ENCODE measurements around the gene EFCAB8.

EFCAB8 gene

GRCh38 chr20:32878820-32879219 lies 20.1 kb downstream of the EFCAB8 start:
- Histone ChIP-seq H2AFZ (ENCODE audit: low read depth) (no peak overlapping the region), H3K4me3 (IDR thresholded peaks at IDR 0.05; ENCODE audit: insufficient read depth, low read depth, low read length) (no peak overlapping the region), H3K4me1 (ENCODE audit: low read depth, poor library complexity, severe bottlenecking) (no peaks in the 10 kb centered on the region), H3K9ac (no peak overlapping the region), H4K20me1 (ENCODE audit: insufficient read depth) (no peaks in the 10 kb centered on the region), H3K27me3 (ENCODE audit: insufficient read depth, low read depth) (no peaks in the 10 kb centered on the region; the same call in 1 of the 2 replicates), H3K4me2 (no peak overlapping the region), H3K79me2 (ENCODE audit: insufficient read depth, low read depth) (no peaks in the 10 kb centered on the region), H3K27ac (no peak overlapping the region), H3K36me3 (ENCODE audit: insufficient read depth) (no peaks in the 10 kb centered on the region)
- TF ChIP-seq CTCF (conservative IDR thresholded peaks at IDR 0.05; ENCODE audit: low read depth, low read length), result no peak

DNA sequence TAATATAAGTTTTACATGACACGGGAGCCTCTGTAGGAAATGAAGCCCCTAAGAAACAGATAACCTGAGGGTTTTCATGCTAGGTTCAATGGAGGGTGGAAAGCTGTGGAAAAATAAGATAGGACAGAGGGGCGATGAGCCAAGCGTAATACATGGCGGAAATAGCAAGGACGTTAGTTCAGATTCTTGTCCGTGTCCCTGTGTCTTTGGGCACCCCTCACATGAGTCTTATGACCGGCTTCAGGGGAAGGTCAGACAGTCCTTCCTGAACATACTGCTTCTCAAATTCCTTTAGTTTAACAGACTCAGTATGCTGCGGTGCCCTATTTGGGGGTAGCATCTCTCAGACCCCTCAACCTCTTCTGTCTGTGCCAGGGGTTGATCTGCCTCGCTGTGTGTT lies 20.8 kb downstream of the EFCAB8 start:
- Histone ChIP-seq H3K27ac (no peak overlapping the region), H3K9ac (no peak overlapping the region), H3K36me3 (ENCODE audit: insufficient read depth) (no peaks in the 10 kb centered on the region), H2AFZ (ENCODE audit: low read depth) (no peak overlapping the region), H3K79me2 (ENCODE audit: insufficient read depth, low read depth) (no peaks in the 10 kb centered on the region), H3K4me1 (ENCODE audit: low read depth, poor library complexity, severe bottlenecking) (no peaks in the 10 kb centered on the region), H4K20me1 (ENCODE audit: insufficient read depth) (no peaks in the 10 kb centered on the region), H3K27me3 (ENCODE audit: insufficient read depth, low read depth) (no peaks in the 10 kb centered on the region; the same call in 1 of the 2 replicates), H3K4me3 (IDR thresholded peaks at IDR 0.05; ENCODE audit: insufficient read depth, low read depth, low read length) (no peak overlapping the region), H3K4me2 (no peak overlapping the region)
- TF ChIP-seq CTCF (conservative IDR thresholded peaks at IDR 0.05; ENCODE audit: low read depth, low read length), result no peak

DNA sequence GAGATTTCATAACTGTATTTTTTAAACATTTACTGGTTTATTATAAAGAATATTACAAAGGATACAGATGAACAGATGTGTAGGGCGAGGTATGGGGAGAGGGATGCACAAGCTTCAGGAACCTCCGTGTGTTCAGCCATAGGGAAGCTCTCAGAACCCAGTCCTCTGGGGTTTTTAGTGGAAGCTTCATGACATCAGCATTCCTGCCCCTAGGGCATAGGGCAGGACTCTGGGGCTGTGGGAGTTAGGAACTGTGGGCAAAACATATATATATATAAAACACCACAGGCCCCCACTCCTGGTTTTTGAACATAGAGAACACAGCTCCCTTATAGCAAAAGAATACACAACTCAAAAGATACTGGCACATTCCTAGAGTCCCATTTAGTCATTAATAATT lies 21.9 kb downstream of the EFCAB8 start:
- Histone ChIP-seq H3K27me3 (ENCODE audit: insufficient read depth, low read depth) (no peaks in the 10 kb centered on the region; the same call in 1 of the 2 replicates), H4K20me1 (ENCODE audit: insufficient read depth) (no peaks in the 10 kb centered on the region), H3K36me3 (ENCODE audit: insufficient read depth) (no peaks in the 10 kb centered on the region), H3K27ac (no peak overlapping the region), H3K4me2 (no peak overlapping the region), H3K4me3 (IDR thresholded peaks at IDR 0.05; ENCODE audit: insufficient read depth, low read depth, low read length) (no peak overlapping the region), H3K79me2 (ENCODE audit: insufficient read depth, low read depth) (no peaks in the 10 kb centered on the region), H3K4me1 (ENCODE audit: low read depth, poor library complexity, severe bottlenecking) (no peaks in the 10 kb centered on the region), H3K9ac (no peak overlapping the region), H2AFZ (ENCODE audit: low read depth) (no peak overlapping the region)
- no peak for TF ChIP-seq CTCF (conservative IDR thresholded peaks at IDR 0.05; ENCODE audit: low read depth, low read length)

DNA sequence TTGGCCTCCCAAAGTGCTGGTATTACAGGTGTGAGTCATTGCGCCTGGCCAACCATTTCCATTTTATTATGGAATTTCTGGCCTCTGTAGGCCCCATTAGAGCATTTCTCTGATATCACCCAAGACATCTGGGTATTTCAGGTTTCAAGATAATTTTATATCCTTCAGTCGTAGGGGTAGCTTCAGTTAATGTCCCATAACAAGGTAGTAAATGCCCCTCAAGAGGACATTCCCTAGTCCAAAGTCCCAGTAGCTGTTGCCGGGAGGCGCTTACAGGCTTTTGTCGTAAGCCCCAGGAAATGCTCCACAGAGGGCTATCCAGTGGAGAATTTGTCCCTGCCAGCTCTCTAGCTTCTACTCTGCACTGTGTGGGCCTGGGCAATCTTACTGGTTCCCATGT lies 24.4 kb downstream of the EFCAB8 start:
- no peaks in the 10 kb centered on the region for H4K20me1 ChIP-seq (ENCODE audit: insufficient read depth)
- H2AFZ ChIP-seq (ENCODE audit: low read depth), result no peak overlapping the region
- H3K9ac ChIP-seq, result no peak overlapping the region
- H3K4me1 ChIP-seq (ENCODE audit: low read depth, poor library complexity, severe bottlenecking), result no peaks in the 10 kb centered on the region
- no peak overlapping the region for H3K27ac ChIP-seq
- no peaks in the 10 kb centered on the region for H3K79me2 ChIP-seq (ENCODE audit: insufficient read depth, low read depth)
- no peak for TF ChIP-seq CTCF (conservative IDR thresholded peaks at IDR 0.05; ENCODE audit: low read depth, low read length)
- H3K36me3 ChIP-seq (ENCODE audit: insufficient read depth), result no peaks in the 10 kb centered on the region
- no peaks in the 10 kb centered on the region; the same call in 1 of the 2 replicates for H3K27me3 ChIP-seq (ENCODE audit: insufficient read depth, low read depth)
- no peak overlapping the region for H3K4me2 ChIP-seq
- no peak overlapping the region for H3K4me3 ChIP-seq (IDR thresholded peaks at IDR 0.05; ENCODE audit: insufficient read depth, low read depth, low read length)

Data from KMS-11 (cell line).